Panc1 (cell line): ENCODE data around the gene LIM2. TPM values are rescaled to one million over a fixed set of nuclear protein-coding genes. Genes with fewer than 3 reads are reported as not detected.

Source experiments
- ATAC-seq: fragments of 200-7000 bp; cut with Tn5 transposase; 2 replicates; pipeline ENCODE4 v1.9.1; 2020; ENCODE audit warnings: mild to moderate bottlenecking, moderate library complexity
- BruUV-seq: library from RNA; stranded (reverse); fragments of 400-500 nt; replicated peaks from 2 replicates; lab custom pipeline; 2021; lab: Mats Ljungman, UMichigan
- CTCF ChIA-PET: fragments of 300-600 bp; sonication (Branson Sonifier 250); formaldehyde crosslinking; loops from one replicate; lab custom pipeline; 2022; ENCODE audit warnings: antibody characterized with exemption; lab: Charles Lee
- POLR2A ChIA-PET: fragments of 300-600 bp; sonication (Branson Sonifier 250); formaldehyde crosslinking; loops from one replicate; lab custom pipeline; 2022; ENCODE audit warnings: antibody characterized with exemption; lab: Charles Lee
- DNase-seq: peaks from one replicate; pipeline ENCODE4 v3.0.0-alpha.2; 2010; ENCODE audit warnings: low read depth, low spot score
- H3K27ac ChIP-seq: 2 replicates; pipeline ENCODE4 v1.5.1; 2011; ENCODE audit warnings: mild to moderate bottlenecking, low read length, inconsistent platforms
- H3K27me3 ChIP-seq: fragments of 200-500 bp; sonication (Bioruptor generic); 2 replicates; pipeline ENCODE4 v1.6.0; 2014; ENCODE audit warnings: low read length, inconsistent platforms; ENCODE audit not compliant: control insufficient read depth, insufficient read depth
- H3K36me3 ChIP-seq: fragments of 200-500 bp; sonication (Bioruptor generic); 2 replicates; pipeline ENCODE4 v1.5.1; 2014; ENCODE audit warnings: inconsistent platforms, mild to moderate bottlenecking, low read length, moderate library complexity; ENCODE audit not compliant: control insufficient read depth, insufficient read depth
- H3K4me1 ChIP-seq: 2 replicates; pipeline ENCODE4 v1.5.1; 2011; ENCODE audit warnings: inconsistent platforms, mild to moderate bottlenecking, low read length, moderate library complexity; ENCODE audit not compliant: control insufficient read depth, insufficient read depth
- H3K4me3 ChIP-seq, 2 experiments: 2 replicates each; pipeline ENCODE4 v1.5.1; 2011 to 2012; ENCODE audit warnings: low read depth in 2 of 2, low read length in 2 of 2, mild to moderate bottlenecking in 2 of 2, inconsistent platforms in 1 of 2, moderate library complexity in 1 of 2
- H3K9me3 ChIP-seq: fragments of 200-500 bp; sonication (Bioruptor generic); 2 replicates; pipeline ENCODE4 v1.5.1; 2014; ENCODE audit warnings: low read depth, mild to moderate bottlenecking, inconsistent platforms, low read length, moderate library complexity; ENCODE audit not compliant: control insufficient read depth, insufficient read depth
- CTCF ChIP-seq: fragments of 450-650 bp; IDR thresholded peaks from 2 replicates; pipeline ENCODE4 v1.5.1; 2017; ENCODE audit warnings: mild to moderate bottlenecking
- POLR2AphosphoS5 ChIP-seq: IDR thresholded peaks from 2 replicates; pipeline ENCODE4 v1.6.1; 2012; ENCODE audit warnings: mild to moderate bottlenecking, low read depth, low read length, moderate library complexity
- REST ChIP-seq, 2 experiments: IDR thresholded peaks; 2 replicates each; pipeline ENCODE4 v1.6.1; 2011 to 2012; ENCODE audit warnings: low read depth in 2 of 2, control low read depth in 1 of 2, low read length in 1 of 2, mild to moderate bottlenecking in 1 of 2, moderate library complexity in 1 of 2; ENCODE audit not compliant: insufficient read depth in 1 of 2
- SIN3A ChIP-seq: IDR thresholded peaks from 2 replicates; pipeline ENCODE4 v1.6.1; 2012; ENCODE audit warnings: low read depth, mild to moderate bottlenecking, low read length, moderate library complexity, borderline replicate concordance; ENCODE audit not compliant: insufficient read depth
- TCF7L2 ChIP-seq: IDR thresholded peaks from 2 replicates; pipeline ENCODE4 v1.6.1; 2011; ENCODE audit warnings: mild to moderate bottlenecking, low read depth, low read length, inconsistent platforms
- in situ Hi-C: cut with HindIII; loops from 2 replicates; pipeline ENCODE4 v1.10.0; 2016; ENCODE audit warnings: low sequenced_read_pairs, low pct_unique_long_range_greater_than_20kb
- intact Hi-C: fragments of 100-400 bp; cut with micrococcal nuclease; formaldehyde crosslinking; loops from one replicate; pipeline ENCODE4 v1.10.0; 2022; ENCODE audit not compliant: unreplicated experiment
- total RNA-seq: library from RNA; stranded (reverse); gene quantifications from one replicate; pipeline ENCODE4 v1.2.1, GENCODE V29; 2021; ENCODE audit not compliant: unreplicated experiment

LIM2 gene
- total RNA-seq, 1 experiment from 2014 or later: not detected

- no peaks in the 10 kb centered on the region for H3K9me3 ChIP-seq
- in situ Hi-C loops: no loop called here
- no peaks in the 10 kb centered on the region for H3K36me3 ChIP-seq
- ChIA-PET POLR2A (no interaction called here), CTCF (no interaction called here)
- TF ChIP-seq CTCF (no peak), SIN3A (no peak), REST (IDR thresholded peaks at IDR 0.05; ENCODE audit: insufficient read depth in 1 of 2, low read depth in 2 of 2, low read length in 1 of 2) (no peak), POLR2AphosphoS5 (no peak), TCF7L2 (no peak)
- intact Hi-C loops: no loop called here
- no peak overlapping the region for H3K27ac ChIP-seq
- DNase-seq (no peak), ATAC-seq (no peak)
- peaks cover 3% of the 10 kb centered on the region for H3K4me1 ChIP-seq
- no peaks in the 10 kb centered on the region for H3K27me3 ChIP-seq
- no TSS peak for BruUV-seq
- H3K4me3 ChIP-seq: no peak overlapping the region
Measured at GRCh38 chr19:51392701-51393100, 4.9 kb upstream of the LIM2 start.

- ATAC-seq: no peak
- BruUV-seq: no TSS peak
- Histone ChIP-seq H3K36me3 (no peaks in the 10 kb centered on the region), H3K4me1 (peaks cover 3% of the 10 kb centered on the region), H3K9me3 (no peaks in the 10 kb centered on the region), H3K4me3 (no peak overlapping the region), H3K27me3 (no peaks in the 10 kb centered on the region), H3K27ac (no peak overlapping the region)
- TF ChIP-seq TCF7L2 (no peak), SIN3A (no peak), POLR2AphosphoS5 (no peak), CTCF (no peak), REST (IDR thresholded peaks at IDR 0.05; ENCODE audit: insufficient read depth in 1 of 2, low read depth in 2 of 2, low read length in 1 of 2) (no peak)
- CTCF ChIA-PET: no interaction called here
- POLR2A ChIA-PET: no interaction called here
- DNase-seq: no peak
- in situ Hi-C loops: no loop called here
- intact Hi-C loops: no loop called here
Measured at GRCh38 chr19:51391073-51391611, 3.4 kb upstream of the LIM2 start.
